IPS DF 6.9 (cell line): Measurements from ENCODE around the gene MYO6.

ENCODE experiments used
- DNase-seq: peaks from one replicate; pipeline ENCODE4 v3.0.0-alpha.2; 2013; ENCODE audit warnings: low read depth, low spot score
- H3K27ac ChIP-seq: one replicate; pipeline ENCODE4 v1.5.1; 2013; ENCODE audit warnings: low read length, control low read depth
- H3K27me3 ChIP-seq: 2 replicates; pipeline ENCODE4 v1.6.1; 2013; ENCODE audit warnings: mild to moderate bottlenecking, low read length; ENCODE audit not compliant: control insufficient read depth, insufficient read depth
- H3K36me3 ChIP-seq: 2 replicates; pipeline ENCODE4 v1.6.1; 2013; ENCODE audit warnings: low read length; ENCODE audit not compliant: control insufficient read depth, insufficient read depth
- H3K4me1 ChIP-seq: 2 replicates; pipeline ENCODE4 v1.6.1; 2013; ENCODE audit warnings: low read length; ENCODE audit not compliant: control insufficient read depth, insufficient read depth
- H3K4me3 ChIP-seq: 2 replicates; pipeline ENCODE4 v1.5.1; 2013; ENCODE audit warnings: mild to moderate bottlenecking, low read length
- H3K9me3 ChIP-seq: 2 replicates; pipeline ENCODE4 v1.6.1; 2013; ENCODE audit warnings: low read length, inconsistent platforms; ENCODE audit not compliant: control insufficient read depth, insufficient read depth
- WGBS: extraction: QIAGEN DNeasy Blood & Tissue Kit; methylation state at CpG from one replicate; pipeline ENCODE4 v1.1.7; 2013; ENCODE audit warnings: mixed read lengths, missing lambda C conversion rate; ENCODE audit not compliant: insufficient read length, insufficient coverage; 5-methylcytosine and 5-hydroxymethylcytosine counted together

MYO6 gene

GRCh38 chr6:75794954-75795739 lies 46.1 kb downstream of the MYO6 start:
- DNase-seq = no peak
- Histone ChIP-seq H3K27ac (no peak overlapping the region), H3K4me3 (no peak overlapping the region), H3K4me1 (no peaks in the 10 kb centered on the region), H3K9me3 (no peaks in the 10 kb centered on the region), H3K27me3 (no peaks in the 10 kb centered on the region), H3K36me3 (no peaks in the 10 kb centered on the region)
- WGBS = no CpG with 5 or more reads among the region's 6 CpGs

- no CpG with 5 or more reads among the region's 1 CpG for WGBS
Observed at GRCh38 chr6:75796723-75797122, 47.7 kb downstream of the MYO6 start.

GRCh38 chr6:75800133-75800532 lies 51.1 kb downstream of the MYO6 start:
- Histone ChIP-seq H3K4me3 (no peak overlapping the region), H3K27me3 (no peaks in the 10 kb centered on the region), H3K9me3 (no peaks in the 10 kb centered on the region), H3K36me3 (no peaks in the 10 kb centered on the region), H3K4me1 (no peaks in the 10 kb centered on the region), H3K27ac (no peak overlapping the region)
- WGBS = no CpG with 5 or more reads among the region's 4 CpGs
- no peak for DNase-seq

More at GRCh38 chr6:75796723-75797122, 47.7 kb downstream of the MYO6 start:
- DNase-seq = no peak
- Histone ChIP-seq H3K27me3 (no peaks in the 10 kb centered on the region), H3K4me3 (no peak overlapping the region), H3K4me1 (no peaks in the 10 kb centered on the region), H3K9me3 (no peaks in the 10 kb centered on the region), H3K27ac (no peak overlapping the region), H3K36me3 (no peaks in the 10 kb centered on the region)

GRCh38 chr6:75800708-75801505 lies 51.9 kb downstream of the MYO6 start:
- DNase-seq = no peak
- no peaks in the 10 kb centered on the region for H3K4me1 ChIP-seq
- no peak overlapping the region for H3K4me3 ChIP-seq
- H3K36me3 ChIP-seq = no peaks in the 10 kb centered on the region
- no peaks in the 10 kb centered on the region for H3K27me3 ChIP-seq
- no peak overlapping the region for H3K27ac ChIP-seq
- WGBS = no CpG with 5 or more reads among the region's 9 CpGs
- H3K9me3 ChIP-seq = no peaks in the 10 kb centered on the region

- no peaks in the 10 kb centered on the region for H3K27me3 ChIP-seq
- no peak for DNase-seq
- no peak overlapping the region for H3K27ac ChIP-seq
- WGBS = no CpG with 5 or more reads among the region's 6 CpGs
- no peaks in the 10 kb centered on the region for H3K4me1 ChIP-seq
- H3K4me3 ChIP-seq = no peak overlapping the region
- no peaks in the 10 kb centered on the region for H3K36me3 ChIP-seq
- no peaks in the 10 kb centered on the region for H3K9me3 ChIP-seq
Observed at GRCh38 chr6:75802366-75802765, 53.3 kb downstream of the MYO6 start.

GRCh38 chr6:75808507-75808906 lies 59.5 kb downstream of the MYO6 start:
- H3K27ac ChIP-seq = no peak overlapping the region
- DNase-seq = no peak
- H3K36me3 ChIP-seq = no peaks in the 10 kb centered on the region
- no peaks in the 10 kb centered on the region for H3K27me3 ChIP-seq
- no peaks in the 10 kb centered on the region for H3K9me3 ChIP-seq
- H3K4me3 ChIP-seq = no peak overlapping the region
- H3K4me1 ChIP-seq = no peaks in the 10 kb centered on the region

GRCh38 chr6:75812560-75812959 lies 63.5 kb downstream of the MYO6 start:
- H3K36me3 ChIP-seq = no peaks in the 10 kb centered on the region
- no peak overlapping the region for H3K4me3 ChIP-seq
- DNase-seq = no peak
- H3K27me3 ChIP-seq = no peaks in the 10 kb centered on the region
- no peaks in the 10 kb centered on the region; the same call in 1 of the 2 replicates for H3K9me3 ChIP-seq
- no peaks in the 10 kb centered on the region for H3K4me1 ChIP-seq
- no peak overlapping the region for H3K27ac ChIP-seq
- WGBS = no CpG with 5 or more reads among the region's 1 CpG

GRCh38 chr6:75813476-75814250 lies 64.6 kb downstream of the MYO6 start:
- no peak for DNase-seq
- no peaks in the 10 kb centered on the region for H3K36me3 ChIP-seq
- no CpG with 5 or more reads among the region's 8 CpGs for WGBS
- no peak overlapping the region for H3K27ac ChIP-seq
- no peaks in the 10 kb centered on the region for H3K4me1 ChIP-seq
- no peaks in the 10 kb centered on the region; the same call in 1 of the 2 replicates for H3K9me3 ChIP-seq
- H3K27me3 ChIP-seq = no peaks in the 10 kb centered on the region
- H3K4me3 ChIP-seq = no peak overlapping the region

GRCh38 chr6:75815756-75816155 lies 66.7 kb downstream of the MYO6 start:
- Histone ChIP-seq H3K4me1 (no peaks in the 10 kb centered on the region), H3K36me3 (no peaks in the 10 kb centered on the region), H3K27me3 (no peaks in the 10 kb centered on the region), H3K4me3 (no peak overlapping the region), H3K9me3 (no peaks in the 10 kb centered on the region; the same call in 1 of the 2 replicates), H3K27ac (no peak overlapping the region)
- WGBS = no CpG with 5 or more reads among the region's 1 CpG
- DNase-seq = no peak

GRCh38 chr6:75818098-75818855 lies 69.2 kb downstream of the MYO6 start:
- no CpG with 5 or more reads among the region's 1 CpG for WGBS
- DNase-seq = no peak
- Histone ChIP-seq H3K27ac (no peak overlapping the region), H3K4me3 (no peak overlapping the region), H3K4me1 (no peaks in the 10 kb centered on the region), H3K9me3 (no peaks in the 10 kb centered on the region; the same call in 1 of the 2 replicates), H3K36me3 (no peaks in the 10 kb centered on the region), H3K27me3 (no peaks in the 10 kb centered on the region)
